ENCODE measurements around the gene CRYGB.

Gene CRYGB

GRCh38 chr2:208146006-208146405 is at the start of gene CRYGB:
CRYGB (minus strand) TSS chr2:208146158; CDS start chr2:208146120, 38 bp downstream.
- no peak for DNase-seq (ENCODE audit: low read depth, low spot score)

GRCh38 chr2:208195531-208195930 is 49.6 kb upstream of the CRYGB start:
- no peak for DNase-seq (ENCODE audit: low read depth, low spot score)

GRCh38 chr2:208192611-208193236 is 46.8 kb upstream of the CRYGB start:
- no peak for DNase-seq (ENCODE audit: low read depth, low spot score)

DNA sequence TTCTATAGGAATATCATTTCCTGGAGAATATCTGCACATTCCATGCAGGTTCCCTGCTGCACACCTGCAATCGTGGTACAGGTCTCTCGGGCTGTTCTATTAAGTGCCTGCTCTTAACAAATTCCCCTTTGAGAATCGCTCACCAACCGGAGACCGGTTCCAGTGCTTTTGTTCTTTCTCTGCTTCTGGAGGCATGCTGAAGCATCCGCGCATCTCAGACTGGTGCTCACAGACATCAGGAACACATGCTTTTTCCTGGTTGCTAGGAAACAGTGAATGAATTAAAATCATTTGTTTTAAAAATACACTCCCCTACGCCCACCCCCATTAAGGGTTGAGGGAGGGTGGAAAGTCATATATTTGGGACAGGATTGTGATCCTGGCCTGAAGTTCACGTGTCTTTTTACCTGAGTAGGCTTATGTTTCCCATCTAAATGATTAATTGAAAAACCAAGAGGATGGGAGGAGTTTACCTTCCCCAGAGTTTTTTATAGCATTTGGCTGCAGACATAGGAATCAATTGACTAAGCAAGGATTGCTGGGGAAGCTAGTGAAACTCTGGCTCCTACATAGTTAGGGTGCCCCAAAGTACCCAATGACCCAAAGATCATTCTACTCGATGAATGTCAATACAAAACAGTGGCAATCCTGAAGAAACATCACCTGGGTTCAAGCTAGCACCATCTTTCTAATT is 44.0 kb upstream of the CRYGB start, which contains the start of gene C2orf80:
Gene C2orf80 (minus strand): TSS at position 221 of the 694 bp plus-strand sequence. CDS start 3,044 bp downstream, outside the sequence.
- no peak for DNase-seq (ENCODE audit: low read depth, low spot score)

DNA sequence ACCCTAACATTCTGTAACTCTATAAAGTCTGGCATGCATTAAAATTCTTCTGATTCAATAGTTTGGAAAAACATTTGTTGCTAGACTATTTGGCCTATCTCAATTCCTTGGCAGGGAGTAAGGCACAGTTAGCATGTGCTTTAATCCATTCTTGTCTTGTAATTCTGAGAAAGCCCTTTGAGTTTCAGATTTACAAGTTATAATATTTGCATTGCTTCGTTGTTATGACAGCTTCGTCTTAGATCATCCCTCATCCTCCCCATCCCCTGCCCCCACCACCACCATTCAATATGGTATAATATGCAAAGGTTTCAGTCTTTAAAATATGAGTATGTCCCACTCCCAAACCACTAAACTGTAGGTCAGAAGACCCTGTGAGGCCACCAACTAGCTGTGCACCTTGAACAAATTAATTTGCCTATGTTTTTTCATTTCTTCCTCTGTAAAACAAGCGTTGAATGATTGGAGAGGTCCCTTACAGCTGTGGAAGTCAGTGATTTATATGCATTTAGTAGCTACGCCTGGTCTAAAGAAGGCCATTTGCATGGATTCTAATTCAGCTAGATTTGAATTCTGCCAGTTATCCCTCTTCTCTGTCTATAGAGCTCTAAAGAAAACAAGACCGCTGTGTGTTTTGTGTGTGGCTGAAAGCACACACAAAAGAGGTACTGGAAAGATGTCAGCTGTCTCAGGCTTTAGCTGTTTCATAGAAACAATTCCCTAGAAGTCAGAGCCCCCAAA is 43.3 kb upstream of the CRYGB start:
- DNase-seq (ENCODE audit: low read depth, low spot score), result no peak

DNA sequence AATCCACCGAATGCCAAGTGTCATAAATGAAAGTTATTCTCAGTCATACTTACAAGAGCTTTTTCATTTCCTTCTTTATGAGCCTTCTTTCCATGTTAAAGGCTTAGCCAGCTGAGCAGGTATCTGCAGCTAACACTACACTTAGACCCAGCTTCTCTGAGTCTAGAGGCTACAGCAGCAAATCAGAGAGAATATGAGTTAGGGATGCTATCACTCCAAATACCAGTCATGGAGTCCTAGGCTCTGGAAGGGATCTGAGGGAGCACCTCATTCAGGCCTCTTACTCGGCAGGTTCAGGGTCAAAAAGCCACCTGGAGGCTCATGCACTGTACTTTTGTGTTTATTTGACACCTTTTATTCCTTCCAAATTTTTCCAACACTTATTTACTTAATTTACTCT is 40.9 kb upstream of the CRYGB start:
- no peak for DNase-seq (ENCODE audit: low read depth, low spot score)

GRCh38 chr2:208186465-208186864 is 40.5 kb upstream of the CRYGB start:
- DNase-seq (ENCODE audit: low read depth, low spot score), result no peak

DNA sequence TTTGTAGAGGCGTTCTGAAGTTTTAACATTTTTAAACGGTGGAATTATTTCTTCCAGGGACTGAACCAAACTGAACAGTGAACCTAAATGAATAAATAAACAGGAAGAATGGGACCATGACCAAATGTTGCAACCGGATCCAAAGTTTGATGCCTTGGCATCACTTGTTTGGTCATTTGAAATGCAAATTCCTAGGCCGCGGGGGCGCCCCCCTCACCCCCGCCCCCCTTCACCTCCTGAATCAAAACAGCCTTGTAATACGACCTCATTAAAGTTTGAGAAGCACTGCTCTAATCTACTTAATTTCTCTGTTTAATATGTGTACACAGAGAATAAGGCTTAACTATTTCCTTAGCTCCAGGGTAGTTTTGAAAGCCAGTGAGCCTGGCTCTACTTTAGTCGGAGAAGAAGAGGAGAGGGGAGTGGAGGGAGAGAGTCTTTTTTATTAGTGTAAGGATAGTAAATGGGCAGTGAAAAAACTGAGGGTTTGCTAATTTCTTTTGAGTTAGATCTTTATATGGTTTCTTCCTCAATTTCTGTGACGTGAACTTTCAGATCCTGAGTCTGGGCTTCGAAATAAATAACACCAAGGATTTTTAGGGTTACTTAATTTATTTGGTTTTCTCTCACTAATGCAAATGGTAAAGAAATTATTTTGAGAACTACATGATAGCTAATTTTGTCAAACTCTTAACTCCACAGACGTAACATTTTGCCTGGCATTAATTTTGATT is 38.2 kb upstream of the CRYGB start:
- DNase-seq (ENCODE audit: low read depth, low spot score), result no peak

DNA sequence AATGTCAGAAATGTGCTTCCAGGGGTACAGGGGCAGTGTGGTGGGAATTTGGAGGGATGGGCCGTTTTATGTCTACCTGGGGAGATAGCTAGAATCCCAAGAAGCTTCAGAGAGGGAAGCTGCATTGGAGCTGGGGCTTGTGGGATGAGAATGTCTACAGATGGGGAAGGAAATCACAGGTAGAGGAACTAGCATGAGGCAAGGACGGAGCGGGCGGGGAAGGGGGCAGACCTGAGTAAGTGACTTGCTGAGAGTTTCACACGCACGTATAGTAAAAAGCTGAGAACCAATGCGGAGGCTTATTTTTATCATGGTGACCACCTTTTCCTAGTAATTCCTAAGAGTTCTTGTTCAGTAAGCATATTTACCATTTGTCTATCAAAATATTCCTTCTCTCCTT is 37.6 kb upstream of the CRYGB start:
- no peak for DNase-seq (ENCODE audit: low read depth, low spot score)

GRCh38 chr2:208182835-208183234 is 36.9 kb upstream of the CRYGB start:
- DNase-seq (ENCODE audit: low read depth, low spot score), result no peak

DNA sequence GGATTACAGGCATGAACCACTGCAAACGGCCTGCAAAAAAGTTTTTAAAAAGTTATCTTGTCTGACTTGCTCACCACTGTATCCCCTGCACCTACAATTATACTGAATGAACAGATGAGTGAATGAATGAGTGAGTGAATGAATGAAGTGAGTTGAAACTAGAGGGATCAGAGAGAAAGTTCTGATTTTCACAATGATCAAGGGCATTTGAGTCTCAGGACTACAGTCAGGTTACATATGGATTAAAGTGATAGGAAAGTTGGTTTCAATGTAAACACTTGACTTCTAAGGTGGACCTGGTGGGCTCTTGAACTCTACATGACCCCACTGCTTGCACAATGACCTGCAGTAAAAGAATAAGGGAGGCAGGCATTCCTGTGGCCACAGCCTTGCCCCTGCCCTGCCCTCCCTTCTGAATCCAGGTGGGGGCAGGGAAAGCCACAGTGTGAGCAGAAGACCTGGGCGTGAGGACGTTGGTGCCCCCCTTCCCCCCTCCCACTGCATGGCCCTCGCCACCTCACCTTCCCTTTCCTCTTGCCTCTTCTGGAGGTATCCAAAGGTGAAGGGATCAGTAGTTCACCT is 33.2 kb upstream of the CRYGB start:
- DNase-seq (ENCODE audit: low read depth, low spot score), result no peak

DNA sequence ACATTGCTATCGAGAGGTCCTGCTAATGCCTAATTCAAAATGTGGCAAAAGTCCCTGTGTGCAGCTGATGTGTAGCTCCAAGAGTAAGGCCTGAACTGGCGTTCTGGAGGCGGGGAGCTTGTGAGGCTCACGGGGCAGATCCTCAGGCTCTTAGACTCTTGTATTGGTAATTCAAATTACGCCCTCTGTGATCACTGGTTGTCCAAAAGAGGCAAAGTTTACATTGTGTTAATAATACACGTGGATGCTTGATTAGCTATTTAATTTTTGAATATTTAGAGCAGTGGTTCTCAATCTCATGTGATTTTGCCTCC is 29.8 kb upstream of the CRYGB start:
- DNase-seq (ENCODE audit: low read depth, low spot score), result no peak

- DNase-seq (ENCODE audit: low read depth, low spot score), result no peak
Measured at GRCh38 chr2:208175069-208175839, 29.3 kb upstream of the CRYGB start.

DNA sequence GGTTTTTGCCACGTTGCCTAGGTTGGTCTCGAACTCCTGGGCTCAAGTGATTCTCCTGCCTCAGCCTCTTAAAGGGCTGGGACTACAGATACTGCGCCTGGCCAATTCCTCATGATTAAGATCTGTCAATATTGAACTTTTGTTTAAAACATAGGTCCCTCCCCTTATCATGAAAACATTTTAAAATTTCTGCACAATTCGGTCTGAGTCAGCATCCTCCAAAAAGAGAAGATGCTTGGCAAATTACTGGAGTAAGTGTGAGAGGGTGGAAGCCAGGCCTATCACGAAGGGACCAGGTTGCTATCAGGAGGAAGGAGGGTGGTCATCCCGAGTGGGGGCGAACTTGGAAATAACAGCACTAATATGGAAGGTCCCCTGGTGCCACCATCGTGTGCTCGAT is 28.2 kb upstream of the CRYGB start:
- DNase-seq (ENCODE audit: low read depth, low spot score), result no peak

GRCh38 chr2:208172125-208172524 is 26.2 kb upstream of the CRYGB start:
- no peak for DNase-seq (ENCODE audit: low read depth, low spot score)

DNA sequence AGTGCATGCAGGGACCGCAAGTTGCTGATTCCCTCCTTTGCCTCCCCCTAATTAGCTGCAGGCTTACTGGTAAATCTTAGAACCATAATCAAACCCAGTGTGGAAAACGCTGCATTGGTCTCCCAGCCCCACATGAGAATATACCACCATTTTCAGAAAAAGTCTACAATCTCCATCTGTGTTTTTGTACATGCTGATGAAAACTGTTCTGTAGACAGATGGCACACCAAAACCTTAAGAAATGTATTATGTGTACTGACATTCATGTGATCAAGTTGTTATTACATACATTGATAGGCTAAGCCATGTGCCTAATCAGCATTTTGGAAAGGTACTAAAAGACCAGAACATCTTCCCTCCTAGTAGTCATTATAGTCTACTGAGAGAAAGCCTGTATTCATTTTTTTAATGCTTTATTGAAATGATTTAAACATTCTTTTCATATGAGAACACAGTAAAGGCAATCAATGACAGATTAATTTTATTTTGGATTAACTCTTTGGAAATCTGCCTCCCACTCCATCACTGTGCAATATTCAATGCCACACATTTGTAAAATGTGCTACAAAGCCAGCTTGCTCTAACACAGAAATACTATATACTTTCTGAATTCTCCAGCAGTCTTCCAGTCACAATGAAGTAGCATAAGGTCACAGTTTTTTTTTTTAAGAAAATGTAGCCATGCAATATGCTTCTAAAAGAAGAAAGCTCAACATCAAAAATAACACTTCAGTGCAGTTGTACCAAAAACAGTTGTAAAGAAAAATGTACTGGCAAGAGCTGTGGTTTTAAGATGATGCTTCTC is 19.2 kb upstream of the CRYGB start:
- DNase-seq (ENCODE audit: low read depth, low spot score), result no peak

DNA sequence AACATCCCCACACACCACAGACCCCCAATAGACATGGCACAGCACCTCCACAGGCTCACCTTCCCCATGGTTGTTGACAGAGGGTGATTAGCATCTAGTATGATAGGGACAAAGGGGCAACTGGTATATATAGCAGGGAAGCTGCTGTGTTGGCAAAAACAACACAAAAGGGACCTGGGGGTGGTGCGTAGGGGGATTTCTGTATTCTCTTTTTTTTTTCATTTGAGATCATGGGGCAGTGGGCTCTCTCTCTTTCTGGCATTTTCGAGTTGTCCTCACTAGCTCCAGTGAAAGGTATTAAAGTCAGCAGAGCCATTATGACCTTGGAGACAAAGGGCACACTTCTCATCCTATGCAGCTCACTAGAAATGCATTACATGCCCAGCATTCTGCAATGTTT is 17.5 kb upstream of the CRYGB start, which contains the start of gene CRYGA:
Gene CRYGA (minus strand): TSS at position 101 of the 400 bp plus-strand sequence. CDS start 33 bp downstream, at position 68.
- no peak for DNase-seq (ENCODE audit: low read depth, low spot score)

- DNase-seq (ENCODE audit: low read depth, low spot score), result no peak
Measured at GRCh38 chr2:208156439-208156838, 10.5 kb upstream of the CRYGB start.

DNA sequence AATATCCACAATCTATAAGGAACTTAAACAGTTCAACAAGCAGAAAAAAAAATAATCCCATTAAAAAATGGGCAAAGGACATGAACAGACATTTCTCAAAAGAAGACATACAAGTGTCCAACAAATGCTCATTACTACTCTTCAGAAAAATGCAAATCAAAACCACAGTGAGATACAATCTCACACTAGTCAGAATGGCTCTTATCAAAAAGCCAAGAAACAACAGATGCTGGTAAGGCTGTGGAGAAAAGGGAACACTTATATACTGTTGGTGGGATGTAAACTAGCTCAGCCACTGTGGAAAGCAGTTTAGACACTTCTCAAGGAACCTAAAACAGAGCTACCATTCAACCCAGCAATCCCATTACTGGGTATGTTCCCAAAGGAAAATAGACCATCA is 7.2 kb upstream of the CRYGB start:
- no peak for DNase-seq (ENCODE audit: low read depth, low spot score)

DNA sequence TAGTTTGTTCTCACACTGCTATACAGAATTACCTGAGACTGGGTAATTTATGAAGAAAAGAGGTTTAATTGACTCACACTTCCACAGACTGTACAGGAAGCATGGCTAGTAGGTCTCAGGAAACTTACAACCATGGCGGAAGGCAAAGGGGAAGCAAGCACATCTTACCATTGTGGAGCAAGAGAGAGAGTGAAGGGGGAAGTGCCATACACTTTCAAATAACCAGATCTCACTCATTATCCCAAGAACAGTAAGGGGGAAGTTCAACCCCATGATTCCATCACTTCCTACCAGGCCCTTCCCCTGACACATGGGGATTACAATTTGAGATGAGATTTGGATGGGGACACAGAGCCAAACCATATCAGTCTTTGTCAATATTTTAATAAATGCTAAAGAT is 5.0 kb upstream of the CRYGB start:
- DNase-seq (ENCODE audit: low read depth, low spot score), result no peak

All from iPS DF 19.7 (cell line).